ENCODE results near the gene KIAA0408. TPM values are rescaled to one million over a fixed set of nuclear protein-coding genes. Genes with fewer than 3 reads are reported as not detected.
"Not testable (repeated sequence)": the region's sequence is repeated elsewhere in the genome, so short reads cannot be mapped to it uniquely, and the experiment has no call there.

The KIAA0408 gene
- total and polyA plus RNA-seq, 2 donors = 14.9 to 40.8 TPM

- peak; percentile 45 for DNase-seq (ENCODE audit: extremely low spot score)
- H3K36me3 ChIP-seq (ENCODE audit: insufficient read depth) = no peaks in the 10 kb centered on the region
- H3K4me3 ChIP-seq (ENCODE audit: low read depth, low read length) = no peak overlapping the region
- WGBS = 3% methylated on average over 2 of the region's 2 CpGs
- H3K4me1 ChIP-seq (ENCODE audit: insufficient read depth) = no peaks in the 10 kb centered on the region
- H3K27ac ChIP-seq (ENCODE audit: low read depth) = no peak overlapping the region
Measured at GRCh38 chr6:127420556-127420955, 38.6 kb downstream of the KIAA0408 start.

GRCh38 chr6:127415096-127415495, 44.1 kb downstream of the KIAA0408 start:
- no peak overlapping the region for H3K27ac ChIP-seq (ENCODE audit: low read depth)
- 94% methylated on average over 2 of the region's 2 CpGs for WGBS

GRCh38 chr6:127413123-127413522, 46.1 kb downstream of the KIAA0408 start:
- 76% methylated on average over 4 of the region's 4 CpGs for WGBS
- not testable (repeated sequence) for DNase-seq (ENCODE audit: extremely low spot score); H3K4me3 ChIP-seq (ENCODE audit: low read depth, low read length); H3K4me1 ChIP-seq (ENCODE audit: insufficient read depth); H3K36me3 ChIP-seq (ENCODE audit: insufficient read depth); H3K27ac ChIP-seq (ENCODE audit: low read depth)

More at GRCh38 chr6:127415096-127415495, 44.1 kb downstream of the KIAA0408 start:
- Histone ChIP-seq H3K4me3 (ENCODE audit: low read depth, low read length) (no peak overlapping the region), H3K36me3 (ENCODE audit: insufficient read depth) (no peaks in the 10 kb centered on the region), H3K4me1 (ENCODE audit: insufficient read depth) (no peaks in the 10 kb centered on the region)
- no peak for DNase-seq (ENCODE audit: extremely low spot score)

GRCh38 chr6:127412016-127412415, 47.2 kb downstream of the KIAA0408 start:
- not testable (repeated sequence) for H3K27ac ChIP-seq (ENCODE audit: low read depth); H3K36me3 ChIP-seq (ENCODE audit: insufficient read depth); DNase-seq (ENCODE audit: extremely low spot score); H3K4me3 ChIP-seq (ENCODE audit: low read depth, low read length); H3K4me1 ChIP-seq (ENCODE audit: insufficient read depth)
- whole genome bisulfite sequencing = 95% methylated on average over 8 of the region's 8 CpGs

Small RNA genes within 50 kb of the gene (small RNA-seq; reads per million reads assigned to genes)
- gene KIAA0408 = 0.27 reads per million

Other genes with a start within 250 kb of the KIAA0408 start
- gene RNF146, start 192.5 kb downstream of the KIAA0408 start, total RNA-seq = 70.1 TPM
- gene RNF146, start 192.5 kb downstream of the KIAA0408 start, polyA plus RNA-seq = 45.8 TPM
- 103 TPM for gene ECHDC1, start 115.8 kb downstream of the KIAA0408 start, total RNA-seq
- gene ECHDC1, start 115.8 kb downstream of the KIAA0408 start, polyA plus RNA-seq = 44.9 TPM
- not detected for gene C6orf58, start 117.8 kb upstream of the KIAA0408 start, total RNA-seq
- gene C6orf58, start 117.8 kb upstream of the KIAA0408 start, polyA plus RNA-seq = not detected